Measurements from ENCODE around the gene GALNT8.

GRCh38 chr12:4685317-4685716 is 34.9 kb upstream of the GALNT8 start:
- no peak for TF ChIP-seq CTCF (IDR thresholded peaks at IDR 0.05)
- no peak for TF ChIP-seq POLR2A (IDR thresholded peaks at IDR 0.05)
